Melanocyte of skin (primary cell): ENCODE measurements around the gene DZIP3. TPM values are rescaled to one million over a fixed set of nuclear protein-coding genes. Genes with fewer than 3 reads are reported as not detected.

Experiments
- small RNA-seq, 2 donors: library from RNA; depleted of rRNA; stranded (forward); fragments of <200 nt; gene quantifications; one replicate each; pipeline ENCODE3, GENCODE V24; 2012
- total RNA-seq, 2 donors: library from RNA; depleted of rRNA; stranded (reverse); fragments of >200 nt; gene quantifications; 2 replicates each; pipeline ENCODE4 v1.2.3, GENCODE V29; 2012

Gene DZIP3, protein sequence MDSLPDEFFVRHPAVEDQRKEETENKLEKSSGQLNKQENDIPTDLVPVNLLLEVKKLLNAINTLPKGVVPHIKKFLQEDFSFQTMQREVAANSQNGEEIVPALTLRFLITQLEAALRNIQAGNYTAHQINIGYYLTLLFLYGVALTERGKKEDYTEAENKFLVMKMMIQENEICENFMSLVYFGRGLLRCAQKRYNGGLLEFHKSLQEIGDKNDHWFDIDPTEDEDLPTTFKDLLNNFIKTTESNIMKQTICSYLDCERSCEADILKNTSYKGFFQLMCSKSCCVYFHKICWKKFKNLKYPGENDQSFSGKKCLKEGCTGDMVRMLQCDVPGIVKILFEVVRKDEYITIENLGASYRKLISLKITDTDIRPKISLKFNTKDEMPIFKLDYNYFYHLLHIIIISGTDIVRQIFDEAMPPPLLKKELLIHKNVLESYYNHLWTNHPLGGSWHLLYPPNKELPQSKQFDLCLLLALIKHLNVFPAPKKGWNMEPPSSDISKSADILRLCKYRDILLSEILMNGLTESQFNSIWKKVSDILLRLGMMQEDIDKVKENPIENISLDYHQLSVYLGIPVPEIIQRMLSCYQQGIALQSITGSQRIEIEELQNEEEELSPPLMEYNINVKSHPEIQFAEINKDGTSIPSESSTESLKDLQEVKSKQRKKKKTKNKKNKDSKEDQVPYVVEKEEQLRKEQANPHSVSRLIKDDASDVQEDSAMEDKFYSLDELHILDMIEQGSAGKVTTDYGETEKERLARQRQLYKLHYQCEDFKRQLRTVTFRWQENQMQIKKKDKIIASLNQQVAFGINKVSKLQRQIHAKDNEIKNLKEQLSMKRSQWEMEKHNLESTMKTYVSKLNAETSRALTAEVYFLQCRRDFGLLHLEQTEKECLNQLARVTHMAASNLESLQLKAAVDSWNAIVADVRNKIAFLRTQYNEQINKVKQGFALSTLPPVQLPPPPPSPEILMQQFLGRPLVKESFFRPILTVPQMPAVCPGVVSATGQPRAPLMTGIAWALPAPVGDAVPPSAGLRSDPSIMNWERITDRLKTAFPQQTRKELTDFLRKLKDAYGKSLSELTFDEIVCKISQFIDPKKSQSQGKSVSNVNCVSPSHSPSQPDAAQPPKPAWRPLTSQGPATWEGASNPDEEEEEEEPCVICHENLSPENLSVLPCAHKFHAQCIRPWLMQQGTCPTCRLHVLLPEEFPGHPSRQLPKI
- 10 to 100 TPM; 13.0 to 17.2 TPM for total RNA-seq

DNA sequence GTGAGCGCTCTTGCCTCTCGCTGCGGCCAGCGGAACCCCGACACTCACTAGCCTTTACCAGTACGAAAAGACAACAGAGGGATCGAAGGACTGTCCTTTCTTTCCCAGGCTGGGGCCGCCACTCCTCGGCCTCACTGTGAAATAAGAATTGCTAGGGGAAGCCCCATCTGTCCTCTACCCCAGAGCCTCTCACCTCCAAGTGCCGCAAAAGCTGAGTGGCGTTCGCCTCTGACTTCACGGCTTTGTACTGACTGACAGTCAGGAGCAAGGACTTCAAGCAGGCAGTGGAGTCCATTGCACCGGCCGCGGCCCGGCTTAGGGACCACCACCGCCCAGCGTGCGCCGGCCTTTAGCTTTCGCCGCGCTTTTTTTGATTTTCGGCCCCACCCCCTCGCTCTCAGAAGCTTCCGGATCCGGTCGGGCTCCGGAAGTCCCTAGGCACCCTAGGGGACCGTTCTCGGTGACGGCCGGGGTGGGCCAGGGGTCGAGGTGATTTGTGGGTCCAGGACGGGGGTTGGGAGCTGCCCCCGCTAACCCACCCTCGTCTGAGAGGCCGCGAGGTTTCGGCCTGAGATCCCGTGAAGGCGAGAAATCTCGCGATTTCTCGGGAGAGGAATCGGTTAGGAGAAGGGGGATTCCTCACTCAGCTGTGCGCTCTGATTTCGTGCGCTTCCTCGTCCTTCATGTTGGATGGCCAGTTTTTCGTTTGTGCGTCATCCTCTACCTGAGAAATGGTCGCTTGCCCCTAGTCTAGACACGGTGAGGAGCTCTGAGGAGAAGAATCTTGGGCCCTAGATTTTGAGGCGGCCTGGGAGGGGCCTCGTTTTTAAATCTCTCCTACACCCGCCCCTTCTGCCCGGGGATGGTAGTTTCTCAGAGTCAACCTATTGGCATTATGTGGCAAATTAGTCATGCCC lies at the start of gene DZIP3, which contains the start of gene CIP2A:
Gene DZIP3 (plus strand): TSS at position 642 of the 917 bp plus-strand sequence. CDS start 15,685 bp downstream, outside the sequence.
Gene CIP2A (minus strand): TSS at position 358 of the 917 bp plus-strand sequence. CDS start 63 bp downstream, at position 295.

Small RNA genes within 50 kb of the gene (small RNA-seq; reads per million reads assigned to genes)
- 0 reads per million in 2 donors for gene AC092185.1
- gene RF00156, result 0.13 to 0.81 reads per million in 2 donors

Other genes with a start within 250 kb of the DZIP3 start
- gene MYH15, start 79.1 kb upstream of the DZIP3 start, total RNA-seq, result under 1 TPM; under 0.01 to 0.34 TPM
- 10 to 100 TPM; 20.6 to 45.0 TPM for gene CIP2A, start 284 bp upstream of the DZIP3 start, total RNA-seq
- gene RETNLB, start 167.7 kb downstream of the DZIP3 start, total RNA-seq, result not detected
- gene TRAT1, start 233.1 kb downstream of the DZIP3 start, total RNA-seq, result not detected